ENCODE measurements around the gene IL6. TPM values are rescaled to one million over a fixed set of nuclear protein-coding genes. Genes with fewer than 3 reads are reported as not detected.

Gene IL6
- total and polyA plus RNA-seq, 9 of the 15 experiments (the other 6 are each of a cell fraction or from before 2014, with no cell fraction given), result 0.76 to 2.9 (median 1.5) TPM

- ChIA-PET CTCF (ENCODE audit: low intra/inter-chr PET ratio) (no interaction called here), POLR2A (interaction anchor here (0.6 to 2.3 kb wide), 8 partner anchors 9 to 755 kb away, joined by 3 to 11 read pairs (median 4); partner anchors contain the start of gene CDCA7L)
- Histone ChIP-seq H3K4me1 (replicated peaks in 1 of 2; ENCODE audit: control insufficient read depth in 2 of 2, insufficient read depth in 2 of 2, low read length in 2 of 2) (peaks cover 14 to 50% of the 10 kb centered on the region in 2 experiments), H3K27ac (ENCODE audit: extremely low read depth, low read depth, low read length) (peak overlapping the region; percentile 31; the same call in 2 of the 3 replicates), H2AFZ (ENCODE audit: low read depth, low read length) (no peak overlapping the region), H3K4me3 (no peak overlapping the region), H3K4me2 (ENCODE audit: insufficient read depth, low read length) (no peak overlapping the region), H3K9me3 (replicated peaks; ENCODE audit: control insufficient read depth, insufficient read depth, low read depth, low read length) (no peaks in the 10 kb centered on the region), H3K9ac (ENCODE audit: insufficient read depth in 1 of 2, low read depth in 2 of 2, low read length in 2 of 2) (no peak overlapping the region), H3K9me1 (ENCODE audit: control insufficient read depth, insufficient read depth, low read length) (no peaks in the 10 kb centered on the region), H3K36me3 (ENCODE audit: control insufficient read depth, insufficient read depth, low read length) (peaks cover 8% of the 10 kb centered on the region; the same call in 2 of the 3 replicates), H3K27me3 (ENCODE audit: control insufficient read depth in 2 of 2, insufficient read depth in 2 of 2, low read length in 2 of 2) (no peaks in the 10 kb centered on the region), H4K20me1 (replicated peaks; ENCODE audit: control insufficient read depth, insufficient read depth, low read length) (no peaks in the 10 kb centered on the region), H3K79me2 (ENCODE audit: control insufficient read depth, insufficient read depth, low read length) (peaks cover 84% of the 10 kb centered on the region)
- peak; percentile 67 for ATAC-seq
- WGBS (ENCODE audit: insufficient coverage, low coverage, missing lambda C conversion rate), result 35% methylated on average over 1 of the region's 1 CpG
- in situ Hi-C loops (cut with MboI) (no loop called here), intact Hi-C loops (cut with micrococcal nuclease) (loop anchor here (5.0 kb wide), 2 partner anchors 33 to 772 kb away; partner anchors contain the start of gene IGF2BP3)
- peak in 2 of 4 experiments; percentile 46 to 58 for DNase-seq (ENCODE audit: extremely low read depth in 1 of 4, low spot score in 3 of 4)
- BruUV-seq (replicated peaks), result no TSS peak
- no peak for FAIRE-seq
- TF ChIP-seq MAFK (IDR thresholded peaks at IDR 0.05; ENCODE audit: low read length) (no peak), ERF (CRISPR knock-in tag; IDR thresholded peaks at IDR 0.05) (no peak), HDAC6 (IDR thresholded peaks at IDR 0.05; ENCODE audit: low read depth, low read length) (no peak), ZNF384 (IDR thresholded peaks at IDR 0.05; ENCODE audit: low read depth, low read length) (no peak), JUND (IDR thresholded peaks at IDR 0.05; ENCODE audit: borderline replicate concordance, low read depth, low read length) (peak; percentile 52; the same call in 1 of the 2 replicates), JUND (tag; IDR thresholded peaks at IDR 0.05; ENCODE audit: borderline replicate concordance, low read depth, low read length) (no peak; the same call in 2 of the 3 replicates), KDM2B (CRISPR knock-in tag; IDR thresholded peaks at IDR 0.05) (no peak), FOSL1 (tag; conservative IDR thresholded peaks at IDR 0.05) (peak; percentile 56), ZNF197 (CRISPR knock-in tag; IDR thresholded peaks at IDR 0.05; ENCODE audit: low read depth) (peak; percentile 61; the same call in 1 of the 2 replicates), CXXC5 (CRISPR knock-in tag; IDR thresholded peaks at IDR 0.05) (peak; percentile 63), THRB (CRISPR knock-in tag; conservative IDR thresholded peaks at IDR 0.05) (no peak), CHD4 (IDR thresholded peaks at IDR 0.05; ENCODE audit: insufficient read depth, insufficient replicate concordance, low read depth, low read length, poor library complexity, severe bottlenecking) (no peak), DNMT1 (IDR thresholded peaks at IDR 0.05) (no peak), NCOA4 (IDR thresholded peaks at IDR 0.05; ENCODE audit: partially characterized antibody) (no peak), ZC3H4 (CRISPR knock-in tag; IDR thresholded peaks at IDR 0.05; ENCODE audit: borderline replicate concordance) (no peak), CEBPG (CRISPR knock-in tag; IDR thresholded peaks at IDR 0.05) (peak; percentile 71), CEBPG (tag; conservative IDR thresholded peaks at IDR 0.05 in 1 of 2, IDR thresholded peaks at IDR 0.05 in 1 of 2) (peak; percentile 54 to 92), ZNF140 (CRISPR knock-in tag; IDR thresholded peaks at IDR 0.05) (no peak), ATF7 (IDR thresholded peaks at IDR 0.05) (peak; percentile 32; the same call in 1 of the 2 replicates), GTF3C2 (IDR thresholded peaks at IDR 0.05; ENCODE audit: borderline replicate concordance, extremely low read depth, insufficient read length) (no peak)
Observed at GRCh38 chr7:22700559-22701002, 26.4 kb upstream of the IL6 start.
